GM18951 (cell line): ENCODE measurements around the gene EIF4EBP3.

Experiments used
- POLR2A ChIP-seq: IDR thresholded peaks from 4 replicates; pipeline ENCODE4 v1.6.1; 2011; ENCODE audit warnings: mild to moderate bottlenecking; ENCODE audit not compliant: insufficient read length, insufficient read depth; ENCODE audit errors: extremely low read depth
- in situ Hi-C: fragments of 300-500 bp; cut with MboI; formaldehyde crosslinking; loops from one replicate; pipeline ENCODE4 v1.12.0; 2022; ENCODE audit warnings: low sequenced_read_pairs, mixed read lengths, inconsistent platforms; ENCODE audit not compliant: unreplicated experiment

Gene EIF4EBP3

GRCh38 chr5:140547508-140548299 lies at the start of gene EIF4EBP3:
Gene EIF4EBP3 (plus strand): TSS chr5:140547662. CDS start chr5:140547738, 76 bp downstream.
- TF ChIP-seq POLR2A: no peak
- in situ Hi-C loops: no loop called here

- in situ Hi-C loops: no loop called here
- no peak for TF ChIP-seq POLR2A
These were observed 49.6 kb upstream of the EIF4EBP3 start for GRCh38 chr5:140497897-140498296.

- in situ Hi-C loops: no loop called here
- TF ChIP-seq POLR2A: no peak
These were observed 48.9 kb upstream of the EIF4EBP3 start for GRCh38 chr5:140498591-140498990.

- no peak for TF ChIP-seq POLR2A
- in situ Hi-C loops: no loop called here
These were observed 44.6 kb upstream of the EIF4EBP3 start for GRCh38 chr5:140502834-140503233.

GRCh38 chr5:140509898-140510297 lies 37.6 kb upstream of the EIF4EBP3 start:
- in situ Hi-C loops: no loop called here
- no peak for TF ChIP-seq POLR2A

GRCh38 chr5:140513124-140513523 lies 34.3 kb upstream of the EIF4EBP3 start:
- TF ChIP-seq POLR2A: no peak
- in situ Hi-C loops: no loop called here

- no peak for TF ChIP-seq POLR2A
These were observed 23.5 kb upstream of the EIF4EBP3 start for GRCh38 chr5:140524003-140524402.

GRCh38 chr5:140540227-140540626 lies 7.2 kb upstream of the EIF4EBP3 start:
- in situ Hi-C loops: no loop called here
- no peak for TF ChIP-seq POLR2A

More at GRCh38 chr5:140524003-140524402, 23.5 kb upstream of the EIF4EBP3 start:
- in situ Hi-C loops: no loop called here

- no peak for TF ChIP-seq POLR2A
- in situ Hi-C loops: no loop called here
These were observed 4.5 kb upstream of the EIF4EBP3 start for GRCh38 chr5:140542972-140543371.

GRCh38 chr5:140544986-140545385 lies 2.5 kb upstream of the EIF4EBP3 start:
- no peak for TF ChIP-seq POLR2A
- in situ Hi-C loops: no loop called here

- no peak for TF ChIP-seq POLR2A
- in situ Hi-C loops: no loop called here
These were observed 1.9 kb upstream of the EIF4EBP3 start for GRCh38 chr5:140545606-140546005.

GRCh38 chr5:140546851-140547507 lies 483 bp upstream of the EIF4EBP3 start:
- TF ChIP-seq POLR2A: no peak

GRCh38 chr5:140548300-140548688 lies 832 bp downstream of the EIF4EBP3 start:
- in situ Hi-C loops: no loop called here
- no peak for TF ChIP-seq POLR2A

More at GRCh38 chr5:140546851-140547507, 483 bp upstream of the EIF4EBP3 start:
- in situ Hi-C loops: no loop called here

- TF ChIP-seq POLR2A: no peak
These were observed 1.3 kb downstream of the EIF4EBP3 start for GRCh38 chr5:140548791-140549190.

More at GRCh38 chr5:140548791-140549190, 1.3 kb downstream of the EIF4EBP3 start:
- in situ Hi-C loops: no loop called here
